GM18907 (cell line): Measurements from ENCODE around the gene GAN.
"Not testable (repeated sequence)": the region's sequence is repeated elsewhere in the genome, so short reads cannot be mapped to it uniquely, and the experiment has no call there.

Source experiments
- ATAC-seq: cut with Tn5 transposase; IDR thresholded peaks from one replicate; pipeline ENCODE4 v1.9.1; 2021; ENCODE audit warnings: mild to moderate bottlenecking, moderate library complexity; ENCODE audit not compliant: unreplicated experiment

Gene GAN

GRCh38 chr16:81394966-81395655 lies 80.3 kb downstream of the GAN start:
- no peak for ATAC-seq

- ATAC-seq: no peak
Measured at GRCh38 chr16:81397058-81397878, 82.5 kb downstream of the GAN start.

- no peak for ATAC-seq
Measured at GRCh38 chr16:81397879-81398520, 83.2 kb downstream of the GAN start.

GRCh38 chr16:81399909-81400308 lies 85.1 kb downstream of the GAN start:
- no peak for ATAC-seq

GRCh38 chr16:81401035-81401950 lies 86.5 kb downstream of the GAN start:
- ATAC-seq: no peak

- no peak for ATAC-seq
Measured at GRCh38 chr16:81403208-81403600, 88.4 kb downstream of the GAN start.

- ATAC-seq: peak; percentile 87
Measured at GRCh38 chr16:81403601-81404391, 89.0 kb downstream of the GAN start.

- ATAC-seq: not testable (repeated sequence)
Measured at GRCh38 chr16:81405002-81405401, 90.2 kb downstream of the GAN start.

- ATAC-seq: no peak
Measured at GRCh38 chr16:81405702-81406113, 90.9 kb downstream of the GAN start.

GRCh38 chr16:81408409-81408950 lies 93.7 kb downstream of the GAN start:
- ATAC-seq: no peak

- no peak for ATAC-seq
Measured at GRCh38 chr16:81409016-81409556, 94.3 kb downstream of the GAN start.

GRCh38 chr16:81410643-81411293 lies 96.0 kb downstream of the GAN start:
- ATAC-seq: no peak

GRCh38 chr16:81413245-81413990 lies 98.7 kb downstream of the GAN start:
- ATAC-seq: no peak

- no peak for ATAC-seq
Measured at GRCh38 chr16:81415751-81416150, 101.0 kb downstream of the GAN start.

- no peak for ATAC-seq
Measured at GRCh38 chr16:81416749-81417148, 102.0 kb downstream of the GAN start.

- ATAC-seq: no peak
Measured at GRCh38 chr16:81417210-81417609, 102.4 kb downstream of the GAN start.

- ATAC-seq: no peak
Measured at GRCh38 chr16:81419806-81420205, 105.0 kb downstream of the GAN start.

- no peak for ATAC-seq
Measured at GRCh38 chr16:81421126-81421525, 106.4 kb downstream of the GAN start.
